GM23338 (cell line): Measurements from ENCODE around the gene PPM1H. TPM values are rescaled to one million over a fixed set of nuclear protein-coding genes. Genes with fewer than 3 reads are reported as not detected.

Experiments used
- ATAC-seq: fragments of 200-7000 bp; cut with Tn5 transposase; 3 replicates; pipeline ENCODE4 v1.9.1; 2020
- DNase-seq: peaks from one replicate; pipeline ENCODE4 v3.0.0-alpha.2; 2015; ENCODE audit warnings: low spot score
- H2AFZ ChIP-seq: fragments of 200-600 bp; sonication (generic); 2 replicates; pipeline ENCODE4 v1.8.0; 2016; ENCODE audit warnings: antibody characterized with exemption, mild to moderate bottlenecking, moderate library complexity
- H3F3A ChIP-seq: fragments of 200-600 bp; sonication (generic); replicated peaks from 2 replicates; pipeline ENCODE4 v1.8.0; 2017; ENCODE audit warnings: antibody characterized with exemption, mixed run types, low read depth
- H3K27ac ChIP-seq: fragments of 200-600 bp; sonication (generic); 2 replicates; pipeline ENCODE4 v1.6.1; 2016; ENCODE audit warnings: low read depth
- H3K27me3 ChIP-seq: fragments of 200-600 bp; sonication (generic); 2 replicates; pipeline ENCODE4 v1.8.0; 2016; ENCODE audit warnings: mild to moderate bottlenecking, mixed run types, moderate library complexity; ENCODE audit not compliant: insufficient read depth
- H3K36me3 ChIP-seq: fragments of 200-600 bp; sonication (generic); 2 replicates; pipeline ENCODE4 v1.8.0; 2016; ENCODE audit warnings: mild to moderate bottlenecking; ENCODE audit not compliant: insufficient read depth
- H3K4me1 ChIP-seq: fragments of 200-600 bp; sonication (generic); 2 replicates; pipeline ENCODE4 v1.8.0; 2016; ENCODE audit warnings: mild to moderate bottlenecking, moderate library complexity; ENCODE audit not compliant: insufficient read depth
- H3K4me2 ChIP-seq: fragments of 200-600 bp; sonication (generic); 2 replicates; pipeline ENCODE4 v1.7.1; 2017; ENCODE audit warnings: mixed run types
- H3K4me3 ChIP-seq: fragments of 200-600 bp; sonication (generic); 2 replicates; pipeline ENCODE4 v1.6.1; 2016; ENCODE audit warnings: mixed run types
- H3K79me2 ChIP-seq: fragments of 200-600 bp; sonication (generic); replicated peaks from 2 replicates; pipeline ENCODE4 v1.8.0; 2017; ENCODE audit warnings: mild to moderate bottlenecking; ENCODE audit not compliant: insufficient read depth
- H3K9me2 ChIP-seq: fragments of 200-600 bp; sonication (generic); 2 replicates; pipeline ENCODE4 v1.8.0; 2017; ENCODE audit not compliant: insufficient read depth
- H4K20me1 ChIP-seq: fragments of 200-600 bp; sonication (generic); replicated peaks from 2 replicates; pipeline ENCODE4 v1.8.0; 2017; ENCODE audit warnings: mild to moderate bottlenecking; ENCODE audit not compliant: insufficient read depth
- H3K27ac Mint-ChIP-seq: 2 replicates; pipeline ENCODE4 v1.8.0; 2020; ENCODE audit warnings: inconsistent platforms, mild to moderate bottlenecking, moderate library complexity, mixed read lengths
- H3K27me3 Mint-ChIP-seq: 3 replicates; pipeline ENCODE4 v1.8.0; 2022; ENCODE audit warnings: low read depth, mild to moderate bottlenecking, moderate library complexity, mixed read lengths, inconsistent platforms; ENCODE audit not compliant: insufficient read depth, poor library complexity
- H3K36me3 Mint-ChIP-seq: 3 replicates; pipeline ENCODE4 v1.8.0; 2021; ENCODE audit warnings: low read depth, mild to moderate bottlenecking, inconsistent platforms, moderate library complexity, mixed read lengths
- H3K4me1 Mint-ChIP-seq: 3 replicates; pipeline ENCODE4 v1.8.0; 2020; ENCODE audit warnings: mild to moderate bottlenecking, inconsistent platforms, mixed read lengths
- H3K4me3 Mint-ChIP-seq: 3 replicates; pipeline ENCODE4 v1.8.0; 2021; ENCODE audit warnings: moderate library complexity, mild to moderate bottlenecking, inconsistent platforms, mixed read lengths
- H3K9me3 Mint-ChIP-seq: 3 replicates; pipeline ENCODE4 v1.8.0; 2020; ENCODE audit warnings: moderate library complexity, mild to moderate bottlenecking, inconsistent platforms, mixed read lengths
- CREB1 ChIP-seq: fragments of 250-450 bp; sonication (Bioruptor Pico); IDR thresholded peaks from 2 replicates; pipeline ENCODE4 v1.5.0; 2020; ENCODE audit warnings: low read depth, mild to moderate bottlenecking, moderate library complexity
- ETS1 ChIP-seq: IDR thresholded peaks from 2 replicates; pipeline ENCODE4 v1.6.1; 2016; ENCODE audit warnings: antibody characterized with exemption
- EZH2 ChIP-seq: fragments of 200-600 bp; sonication (generic); IDR thresholded peaks from one replicate; pipeline ENCODE4 v1.8.0; 2017; ENCODE audit warnings: antibody characterized with exemption, mild to moderate bottlenecking, low read depth; ENCODE audit not compliant: unreplicated experiment
- EZH2phosphoT487 ChIP-seq: fragments of 200-600 bp; sonication (generic); IDR thresholded peaks from one replicate; pipeline ENCODE4 v1.8.1; 2018; ENCODE audit warnings: antibody characterized with exemption; ENCODE audit not compliant: unreplicated experiment
- JUNB ChIP-seq: IDR thresholded peaks from one replicate; pipeline ENCODE4 v1.6.1; 2016; ENCODE audit warnings: antibody characterized with exemption; ENCODE audit not compliant: unreplicated experiment
- NANOG ChIP-seq: IDR thresholded peaks from 2 replicates; pipeline ENCODE4 v1.6.1; 2016; ENCODE audit warnings: antibody characterized with exemption, borderline replicate concordance
- POLR2AphosphoS5 ChIP-seq: IDR thresholded peaks from 2 replicates; pipeline ENCODE4 v1.6.1; 2016; ENCODE audit warnings: antibody characterized with exemption, low read depth
- STAT1 ChIP-seq: IDR thresholded peaks from one replicate; pipeline ENCODE4 v1.6.1; 2016; ENCODE audit warnings: antibody characterized with exemption; ENCODE audit not compliant: unreplicated experiment
- ZNF114 ChIP-seq: fragments of 250-450 bp; sonication (Bioruptor Pico); IDR thresholded peaks from 2 replicates; pipeline ENCODE4 v1.5.0; 2020; ENCODE audit warnings: mild to moderate bottlenecking, moderate library complexity
- ZNF331 ChIP-seq: fragments of 250-450 bp; sonication (Bioruptor Pico); IDR thresholded peaks from 2 replicates; pipeline ENCODE4 v1.5.0; 2020; ENCODE audit warnings: low read depth, mild to moderate bottlenecking, moderate library complexity
- ZNF462 ChIP-seq: fragments of 250-450 bp; sonication (Bioruptor Pico); IDR thresholded peaks from 2 replicates; pipeline ENCODE4 v1.5.0; 2020; ENCODE audit warnings: mild to moderate bottlenecking, moderate library complexity
- polyA plus RNA-seq: library from polyadenylated mRNA; unstranded; fragments of >200 nt; fragmentation: Nextera tagmentation; extraction: Ambion mirVana; gene quantifications from 2 replicates; pipeline ENCODE4 v1.2.1, GENCODE V29; 2016
- total RNA-seq: library from RNA; depleted of rRNA; stranded (reverse); fragments of >200 nt; shearing (Covaris generic); gene quantifications from 2 replicates; pipeline ENCODE4 v1.2.3, GENCODE V29; 2014
- TF ChIP-seq, protein P1 (sequence below): IDR thresholded peaks from one replicate; pipeline ENCODE4 v1.6.1; 2018; ENCODE audit warnings: antibody characterized with exemption; ENCODE audit not compliant: unreplicated experiment
- TF ChIP-seq, protein P2 (sequence below), 2 experiments: fragments of 200-600 bp in 1 of 2; sonication (generic) in 1 of 2; conservative IDR thresholded peaks; 2 replicates each; pipeline versions ENCODE4 v1.5.1 to v1.6.1; 2016 to 2017; ENCODE audit warnings: antibody characterized with exemption in 2 of 2, low read depth in 2 of 2, mild to moderate bottlenecking in 2 of 2, moderate library complexity in 1 of 2

The PPM1H gene
- total and polyA plus RNA-seq, 2 experiments from 2014 or later, result 11.4 to 41.2 TPM

DNA sequence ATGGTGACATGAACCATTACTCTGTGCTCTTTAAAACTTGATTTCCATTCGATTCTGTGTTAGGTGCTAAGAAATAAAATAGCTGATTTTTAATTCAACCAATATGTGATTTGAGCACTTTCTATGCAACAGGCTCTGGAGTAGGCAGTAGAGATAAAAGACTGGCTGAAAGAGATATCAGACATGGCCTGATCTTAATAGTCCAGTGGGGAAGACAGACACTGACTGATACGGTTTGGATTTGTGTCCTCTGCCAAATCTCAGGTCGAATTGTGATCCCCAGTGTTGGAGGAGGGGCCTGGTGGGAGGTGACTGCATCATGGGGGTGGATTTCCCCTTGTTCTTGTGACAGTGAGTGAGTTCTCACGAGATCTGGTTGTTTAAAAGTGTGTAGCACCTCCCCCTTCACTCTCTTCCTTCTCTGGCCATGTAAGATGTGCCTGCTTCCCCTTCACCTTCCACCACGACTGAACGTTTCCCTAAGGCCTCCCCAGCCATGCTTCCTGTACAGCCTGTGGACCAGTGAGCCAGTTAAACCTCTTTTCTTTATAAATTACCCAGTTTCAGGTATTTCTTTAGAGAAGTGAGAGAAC lies 128.6 kb downstream of the PPM1H start:
- Histone ChIP-seq H3K9me2 (no peaks in the 10 kb centered on the region), H3K4me3 (no peak overlapping the region), H3K79me2 (0 out of 2 replicates have a peak, but pooled peaks cover 7% of the 10 kb centered on the region), H4K20me1 (no peaks in the 10 kb centered on the region), H2AFZ (no peak overlapping the region), H3K36me3 (no peaks in the 10 kb centered on the region), H3K4me2 (no peak overlapping the region), H3K27ac (no peak overlapping the region), H3F3A (no peaks in the 10 kb centered on the region), H3K4me1 (no peaks in the 10 kb centered on the region), H3K27me3 (no peaks in the 10 kb centered on the region)
- TF ChIP-seq EZH2 (no peak), JUNB (no peak), NANOG (no peak), ETS1 (no peak), EZH2phosphoT487 (no peak), ZNF114 (CRISPR knock-in tag) (no peak), STAT1 (no peak), CREB1 (CRISPR knock-in tag) (no peak), POLR2AphosphoS5 (no peak), ZNF462 (no peak), ZNF331 (CRISPR knock-in tag) (no peak)
- TF ChIP-seq, protein P1, sequence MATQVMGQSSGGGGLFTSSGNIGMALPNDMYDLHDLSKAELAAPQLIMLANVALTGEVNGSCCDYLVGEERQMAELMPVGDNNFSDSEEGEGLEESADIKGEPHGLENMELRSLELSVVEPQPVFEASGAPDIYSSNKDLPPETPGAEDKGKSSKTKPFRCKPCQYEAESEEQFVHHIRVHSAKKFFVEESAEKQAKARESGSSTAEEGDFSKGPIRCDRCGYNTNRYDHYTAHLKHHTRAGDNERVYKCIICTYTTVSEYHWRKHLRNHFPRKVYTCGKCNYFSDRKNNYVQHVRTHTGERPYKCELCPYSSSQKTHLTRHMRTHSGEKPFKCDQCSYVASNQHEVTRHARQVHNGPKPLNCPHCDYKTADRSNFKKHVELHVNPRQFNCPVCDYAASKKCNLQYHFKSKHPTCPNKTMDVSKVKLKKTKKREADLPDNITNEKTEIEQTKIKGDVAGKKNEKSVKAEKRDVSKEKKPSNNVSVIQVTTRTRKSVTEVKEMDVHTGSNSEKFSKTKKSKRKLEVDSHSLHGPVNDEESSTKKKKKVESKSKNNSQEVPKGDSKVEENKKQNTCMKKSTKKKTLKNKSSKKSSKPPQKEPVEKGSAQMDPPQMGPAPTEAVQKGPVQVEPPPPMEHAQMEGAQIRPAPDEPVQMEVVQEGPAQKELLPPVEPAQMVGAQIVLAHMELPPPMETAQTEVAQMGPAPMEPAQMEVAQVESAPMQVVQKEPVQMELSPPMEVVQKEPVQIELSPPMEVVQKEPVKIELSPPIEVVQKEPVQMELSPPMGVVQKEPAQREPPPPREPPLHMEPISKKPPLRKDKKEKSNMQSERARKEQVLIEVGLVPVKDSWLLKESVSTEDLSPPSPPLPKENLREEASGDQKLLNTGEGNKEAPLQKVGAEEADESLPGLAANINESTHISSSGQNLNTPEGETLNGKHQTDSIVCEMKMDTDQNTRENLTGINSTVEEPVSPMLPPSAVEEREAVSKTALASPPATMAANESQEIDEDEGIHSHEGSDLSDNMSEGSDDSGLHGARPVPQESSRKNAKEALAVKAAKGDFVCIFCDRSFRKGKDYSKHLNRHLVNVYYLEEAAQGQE, result no peak
- TF ChIP-seq, protein P2, sequence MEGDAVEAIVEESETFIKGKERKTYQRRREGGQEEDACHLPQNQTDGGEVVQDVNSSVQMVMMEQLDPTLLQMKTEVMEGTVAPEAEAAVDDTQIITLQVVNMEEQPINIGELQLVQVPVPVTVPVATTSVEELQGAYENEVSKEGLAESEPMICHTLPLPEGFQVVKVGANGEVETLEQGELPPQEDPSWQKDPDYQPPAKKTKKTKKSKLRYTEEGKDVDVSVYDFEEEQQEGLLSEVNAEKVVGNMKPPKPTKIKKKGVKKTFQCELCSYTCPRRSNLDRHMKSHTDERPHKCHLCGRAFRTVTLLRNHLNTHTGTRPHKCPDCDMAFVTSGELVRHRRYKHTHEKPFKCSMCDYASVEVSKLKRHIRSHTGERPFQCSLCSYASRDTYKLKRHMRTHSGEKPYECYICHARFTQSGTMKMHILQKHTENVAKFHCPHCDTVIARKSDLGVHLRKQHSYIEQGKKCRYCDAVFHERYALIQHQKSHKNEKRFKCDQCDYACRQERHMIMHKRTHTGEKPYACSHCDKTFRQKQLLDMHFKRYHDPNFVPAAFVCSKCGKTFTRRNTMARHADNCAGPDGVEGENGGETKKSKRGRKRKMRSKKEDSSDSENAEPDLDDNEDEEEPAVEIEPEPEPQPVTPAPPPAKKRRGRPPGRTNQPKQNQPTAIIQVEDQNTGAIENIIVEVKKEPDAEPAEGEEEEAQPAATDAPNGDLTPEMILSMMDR (conservative IDR thresholded peaks at IDR 0.05; ENCODE audit: low read depth in 2 of 2), result no peak
- H3K27me3 Mint-ChIP-seq, result peaks cover 2% of the 10 kb centered on the region
- peaks cover 5% of the 10 kb centered on the region for H3K36me3 Mint-ChIP-seq
- peaks cover 2% of the 10 kb centered on the region; the same call in 2 of the 3 replicates for H3K4me1 Mint-ChIP-seq
- no peaks in the 10 kb centered on the region for H3K9me3 Mint-ChIP-seq
- no peak overlapping the region for H3K4me3 Mint-ChIP-seq
- ATAC-seq, result no peak
- DNase-seq, result no peak
- H3K27ac Mint-ChIP-seq, result no peak overlapping the region; the same call in 1 of the 2 replicates
